KG1 (cell line): ENCODE data around the gene CENPVL1.
"Not testable (repeated sequence)": the region's sequence is repeated elsewhere in the genome, so short reads cannot be mapped to it uniquely, and the experiment has no call there.

Experiments
- DNase-seq: peaks from one replicate; lab custom pipeline; 2025; lab: John Stamatoyannopoulos, UW

Gene CENPVL1

DNA sequence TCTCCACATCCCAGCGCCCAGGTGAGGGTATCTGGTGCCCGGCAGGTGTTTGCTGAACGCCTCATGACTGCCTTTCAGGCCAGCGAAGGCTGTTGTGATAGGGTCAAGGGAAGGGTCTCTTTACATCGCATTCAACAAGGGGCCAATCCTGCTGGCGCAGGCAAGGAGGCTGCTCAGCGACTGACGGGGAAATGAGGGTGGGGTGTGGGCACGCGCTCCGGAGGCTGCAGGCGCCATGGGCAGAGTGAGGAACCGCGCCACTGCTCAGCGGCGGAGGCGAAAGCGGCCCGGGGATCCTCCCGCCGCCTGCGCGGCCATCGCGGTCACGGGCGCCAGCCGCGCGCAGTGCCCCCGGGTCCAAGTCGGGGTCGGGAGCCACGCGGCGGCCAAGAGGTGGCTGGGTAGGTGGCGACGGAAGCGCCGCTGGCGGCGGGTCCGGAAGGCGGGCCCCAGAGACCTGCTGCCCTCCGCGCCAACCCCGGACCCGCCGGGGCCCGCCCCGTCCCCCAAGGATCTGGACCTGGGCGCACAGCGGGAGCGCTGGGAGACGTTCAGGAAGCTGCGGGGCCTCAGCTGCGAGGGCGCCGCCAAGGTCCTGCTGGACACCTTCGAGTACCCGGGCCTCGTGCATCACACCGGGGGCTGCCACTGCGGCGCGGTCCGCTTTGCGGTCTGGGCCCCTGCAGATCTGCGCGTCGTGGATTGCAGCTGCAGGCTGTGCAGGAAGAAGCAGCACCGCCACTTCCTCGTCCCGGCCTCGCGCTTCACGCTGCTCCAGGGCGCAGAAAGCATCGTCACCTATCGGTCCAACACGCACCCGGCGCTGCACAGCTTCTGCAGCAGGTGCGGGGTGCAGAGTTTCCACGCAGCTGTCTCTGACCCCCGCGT is at the start of gene CENPVL1:
Gene CENPVL1 (plus strand): TSS at position 236 of the 888 bp plus-strand sequence. CDS start 0 bp downstream, at position 236.
- not testable (repeated sequence) for DNase-seq

DNA sequence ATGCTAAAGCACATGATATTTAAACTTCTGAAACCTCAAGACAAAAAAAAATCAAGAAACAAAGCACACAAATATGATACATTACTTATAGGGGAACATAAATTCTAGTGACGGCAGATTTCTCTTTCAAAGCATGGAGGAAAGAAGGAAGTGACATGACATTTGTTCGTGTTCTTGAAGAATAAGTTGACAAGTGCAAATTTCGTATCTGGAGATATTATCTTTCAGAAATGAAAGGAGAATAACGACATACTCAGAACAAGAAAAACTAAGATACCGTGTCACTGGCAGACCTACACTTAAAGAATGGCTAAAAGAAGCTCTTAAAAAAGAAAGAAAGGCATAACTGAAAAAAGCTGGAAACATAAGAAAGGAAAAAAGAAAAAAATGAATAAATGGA is 44.3 kb upstream of the CENPVL1 start:
- no peak for DNase-seq

DNA sequence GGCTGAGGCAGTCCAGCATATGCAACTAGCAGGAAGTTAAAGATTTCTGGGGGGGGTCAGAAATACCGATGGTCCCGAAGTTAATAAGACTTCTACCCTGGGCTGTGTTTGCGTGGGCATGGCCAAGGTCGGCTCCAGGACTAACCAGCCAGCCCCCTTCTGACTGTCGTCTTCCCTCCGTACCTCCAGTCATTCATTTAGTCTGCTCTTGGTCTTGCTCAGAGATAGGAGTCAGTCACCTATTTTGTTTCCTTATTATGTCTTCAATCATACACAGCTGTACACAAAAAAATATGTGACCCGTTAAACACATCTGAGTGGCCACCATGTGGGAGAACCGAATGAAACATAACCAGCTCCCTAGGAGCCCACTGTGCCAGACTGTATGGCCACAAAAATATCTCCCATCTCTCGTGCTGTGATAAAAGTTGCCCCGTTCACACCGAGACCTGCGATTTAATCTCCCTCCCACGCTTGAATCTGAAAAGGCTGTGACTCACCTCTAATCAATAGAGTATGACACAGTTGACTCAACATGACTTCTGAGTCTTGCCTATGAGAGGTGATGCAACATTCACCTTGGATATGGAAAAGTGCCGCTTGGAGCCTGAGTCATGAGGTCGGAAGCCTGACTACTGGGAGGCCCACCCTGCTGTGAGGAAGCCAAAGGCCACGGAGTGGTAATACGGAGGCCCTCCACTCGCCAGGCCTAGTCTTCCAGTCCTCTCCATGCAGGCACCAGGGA is 30.5 kb upstream of the CENPVL1 start:
- DNase-seq, result not testable (repeated sequence)

DNA sequence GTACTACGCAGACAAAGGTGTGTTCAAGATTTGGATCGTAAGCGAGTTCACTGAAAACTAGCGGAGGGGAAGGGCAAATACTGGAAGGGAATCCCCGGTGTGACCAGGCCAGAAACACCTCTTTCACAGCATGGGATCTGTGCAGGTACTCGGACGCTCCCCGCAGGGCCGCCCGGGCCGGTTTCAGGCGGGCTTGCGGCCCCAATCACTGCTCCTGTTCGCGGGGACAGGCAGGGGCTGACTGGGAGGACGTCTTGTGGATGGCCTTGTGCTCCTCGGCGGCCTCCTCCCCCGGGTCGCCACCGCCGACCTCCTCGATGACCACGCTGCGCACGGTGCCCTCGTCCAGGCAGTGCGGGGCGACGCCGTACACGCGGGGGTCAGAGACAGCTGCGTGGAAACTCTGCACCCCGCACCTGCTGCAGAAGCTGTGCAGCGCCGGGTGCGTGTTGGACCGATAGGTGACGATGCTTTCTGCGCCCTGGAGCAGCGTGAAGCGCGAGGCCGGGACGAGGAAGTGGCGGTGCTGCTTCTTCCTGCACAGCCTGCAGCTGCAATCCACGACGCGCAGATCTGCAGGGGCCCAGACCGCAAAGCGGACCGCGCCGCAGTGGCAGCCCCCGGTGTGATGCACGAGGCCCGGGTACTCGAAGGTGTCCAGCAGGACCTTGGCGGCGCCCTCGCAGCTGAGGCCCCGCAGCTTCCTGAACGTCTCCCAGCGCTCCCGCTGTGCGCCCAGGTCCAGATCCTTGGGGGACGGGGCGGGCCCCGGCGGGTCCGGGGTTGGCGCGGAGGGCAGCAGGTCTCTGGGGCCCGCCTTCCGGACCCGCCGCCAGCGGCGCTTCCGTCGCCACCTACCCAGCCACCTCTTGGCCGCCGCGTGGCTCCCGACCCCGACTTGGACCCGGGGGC is 28.2 kb upstream of the CENPVL1 start:
- DNase-seq, result not testable (repeated sequence)

DNA sequence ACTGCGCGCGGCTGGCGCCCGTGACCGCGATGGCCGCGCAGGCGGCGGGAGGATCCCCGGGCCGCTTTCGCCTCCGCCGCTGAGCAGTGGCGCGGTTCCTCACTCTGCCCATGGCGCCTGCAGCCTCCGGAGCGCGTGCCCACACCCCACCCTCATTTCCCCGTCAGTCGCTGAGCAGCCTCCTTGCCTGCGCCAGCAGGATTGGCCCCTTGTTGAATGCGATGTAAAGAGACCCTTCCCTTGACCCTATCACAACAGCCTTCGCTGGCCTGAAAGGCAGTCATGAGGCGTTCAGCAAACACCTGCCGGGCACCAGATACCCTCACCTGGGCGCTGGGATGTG is 27.6 kb upstream of the CENPVL1 start, which contains the start of gene CENPVL2:
Gene CENPVL2 (minus strand): TSS at position 112 of the 343 bp plus-strand sequence. CDS start 0 bp downstream, at position 112.
- not testable (repeated sequence) for DNase-seq

DNA sequence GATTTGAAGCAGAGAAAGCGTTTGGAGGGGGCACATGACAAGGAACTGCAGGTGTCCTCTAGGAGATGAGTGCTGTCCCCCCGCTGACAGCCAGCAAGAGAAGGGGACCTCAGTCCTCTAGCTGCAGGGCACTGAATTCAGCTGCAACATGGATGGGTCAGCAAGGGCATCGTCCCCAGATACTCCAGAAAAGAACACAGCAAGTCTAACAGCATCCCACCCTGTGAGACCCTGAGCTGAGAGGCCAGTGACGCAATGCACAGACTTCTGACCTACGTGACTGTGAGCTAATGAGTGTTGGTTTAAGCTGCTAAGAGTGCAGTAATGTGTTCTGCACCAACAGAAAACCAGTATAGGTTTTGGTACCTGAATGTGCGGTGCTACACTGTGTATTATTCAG is 16.1 kb upstream of the CENPVL1 start:
- DNase-seq, result no peak

DNA sequence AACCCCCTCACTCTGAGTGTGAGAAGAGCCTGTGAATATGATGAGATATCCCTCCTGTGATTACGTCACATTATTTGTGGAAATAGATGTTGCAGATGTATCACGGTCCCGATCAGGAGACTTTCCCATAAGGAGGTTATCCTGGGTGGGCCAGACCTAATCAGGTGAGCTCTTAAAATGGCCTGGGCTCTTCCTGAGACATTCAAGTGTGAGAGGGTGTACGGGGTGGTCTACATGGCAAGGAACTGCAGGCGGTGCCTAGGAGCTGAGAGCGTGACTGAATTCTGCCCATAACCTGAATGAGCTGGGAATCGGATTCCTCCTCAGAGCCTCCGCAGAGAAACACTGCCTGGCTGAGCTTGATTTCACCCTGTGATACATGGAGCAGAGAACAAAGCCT is 12.9 kb upstream of the CENPVL1 start:
- no peak for DNase-seq

DNA sequence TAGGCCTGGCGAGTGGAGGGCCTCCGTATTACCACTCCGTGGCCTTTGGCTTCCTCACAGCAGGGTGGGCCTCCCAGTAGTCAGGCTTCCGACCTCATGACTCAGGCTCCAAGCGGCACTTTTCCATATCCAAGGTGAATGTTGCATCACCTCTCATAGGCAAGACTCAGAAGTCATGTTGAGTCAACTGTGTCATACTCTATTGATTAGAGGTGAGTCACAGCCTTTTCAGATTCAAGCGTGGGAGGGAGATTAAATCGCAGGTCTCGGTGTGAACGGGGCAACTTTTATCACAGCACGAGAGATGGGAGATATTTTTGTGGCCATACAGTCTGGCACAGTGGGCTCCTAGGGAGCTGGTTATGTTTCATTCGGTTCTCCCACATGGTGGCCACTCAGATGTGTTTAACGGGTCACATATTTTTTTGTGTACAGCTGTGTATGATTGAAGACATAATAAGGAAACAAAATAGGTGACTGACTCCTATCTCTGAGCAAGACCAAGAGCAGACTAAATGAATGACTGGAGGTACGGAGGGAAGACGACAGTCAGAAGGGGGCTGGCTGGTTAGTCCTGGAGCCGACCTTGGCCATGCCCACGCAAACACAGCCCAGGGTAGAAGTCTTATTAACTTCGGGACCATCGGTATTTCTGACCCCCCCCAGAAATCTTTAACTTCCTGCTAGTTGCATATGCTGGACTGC is 2.8 kb downstream of the CENPVL1 start:
- DNase-seq, result not testable (repeated sequence)

DNA sequence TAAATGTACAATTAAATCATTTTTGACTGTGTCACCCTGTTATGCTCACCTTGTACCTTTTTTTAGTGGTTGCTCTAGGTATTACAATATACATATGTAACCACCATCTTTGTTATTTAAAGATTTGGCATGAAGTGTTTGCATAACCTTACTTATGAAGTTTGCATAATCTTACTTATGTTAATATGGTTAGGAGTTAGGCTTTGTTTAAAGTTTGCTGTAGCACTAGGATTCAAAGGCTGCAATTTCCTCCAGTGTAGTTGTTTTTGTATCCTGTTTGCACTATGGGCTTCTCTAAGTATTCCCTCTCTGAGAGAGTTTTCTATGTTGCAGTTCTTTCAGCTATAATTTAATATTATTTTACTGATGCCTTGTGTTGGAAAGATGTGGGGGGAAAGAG is 17.9 kb downstream of the CENPVL1 start:
- DNase-seq, result no peak

DNA sequence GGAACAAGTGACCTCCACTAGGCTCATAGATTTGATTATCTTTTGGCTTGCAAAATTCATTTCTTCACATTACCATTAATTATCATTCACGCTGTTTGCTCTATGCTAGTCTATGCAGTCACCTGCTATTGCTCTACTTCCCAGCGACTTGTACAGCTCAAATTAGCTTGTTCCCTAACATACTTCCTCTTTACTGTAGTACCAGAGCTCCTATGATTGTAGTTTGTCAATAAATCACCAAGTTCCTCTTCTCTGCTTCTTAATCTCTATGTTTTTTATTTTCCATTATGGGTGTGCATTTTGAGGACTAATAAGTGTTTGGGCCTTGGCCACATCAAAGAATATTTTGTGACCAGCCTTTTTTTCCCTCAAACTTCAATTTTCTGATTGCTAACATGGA is 26.8 kb downstream of the CENPVL1 start:
- no peak for DNase-seq

DNA sequence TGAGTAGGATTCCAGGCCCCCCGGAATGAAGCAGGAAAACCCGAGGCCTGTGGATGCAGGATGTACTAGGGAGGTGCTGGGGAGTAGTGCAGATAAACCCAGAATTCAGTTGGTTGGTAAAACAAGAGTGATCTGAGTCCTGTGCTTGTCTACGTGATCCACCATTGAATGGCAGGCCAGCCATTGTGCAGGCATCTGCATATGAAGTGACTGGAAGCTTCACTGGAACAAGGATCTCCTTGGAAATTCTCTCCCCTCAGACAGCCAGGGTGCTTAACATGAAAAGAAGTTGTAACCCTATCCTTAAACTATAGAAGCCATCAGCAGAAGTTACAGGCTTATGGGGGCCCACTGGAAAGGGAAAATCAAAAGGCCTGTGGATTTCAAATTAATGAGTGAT is 32.3 kb downstream of the CENPVL1 start:
- no peak for DNase-seq

DNA sequence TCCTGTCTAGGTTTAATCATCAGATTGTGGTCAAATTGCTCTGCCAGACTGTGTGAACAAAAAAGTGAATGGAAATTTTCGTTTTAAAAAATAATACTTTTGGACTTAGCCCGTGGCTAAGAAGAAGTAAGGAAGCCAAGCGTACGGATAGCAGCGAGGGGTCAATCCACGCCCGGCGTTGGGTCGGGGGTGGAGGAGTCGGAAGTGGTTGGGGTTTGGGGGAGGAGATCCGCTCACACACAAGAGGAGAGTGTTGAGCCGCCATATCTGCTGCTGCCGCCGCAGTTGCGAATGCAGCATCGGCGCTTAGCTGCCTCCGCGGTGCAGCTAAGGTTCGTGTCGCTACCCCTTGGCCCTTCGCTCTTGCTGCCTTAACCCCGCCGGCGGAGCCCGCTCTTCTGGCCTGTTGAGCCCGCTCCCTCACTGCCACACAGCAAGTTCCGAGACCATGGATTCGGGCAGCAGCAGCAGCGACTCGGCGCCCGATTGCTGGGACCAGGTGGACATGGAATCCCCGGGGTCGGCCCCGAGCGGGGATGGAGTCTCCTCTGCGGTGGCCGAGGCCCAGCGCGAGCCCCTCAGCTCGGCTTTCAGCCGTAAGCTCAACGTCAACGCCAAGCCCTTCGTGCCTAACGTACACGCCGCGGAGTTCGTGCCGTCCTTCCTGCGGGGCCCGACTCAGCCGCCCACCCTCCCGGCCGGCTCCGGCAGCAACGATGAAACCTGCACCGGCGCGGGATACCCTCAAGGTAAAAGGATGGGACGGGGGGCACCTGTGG is 33.1 kb downstream of the CENPVL1 start, which contains the start of gene GSPT2:
Gene GSPT2 (plus strand): TSS at position 264 of the 779 bp plus-strand sequence. CDS start 185 bp downstream, at position 449.
- no peak for DNase-seq

DNA sequence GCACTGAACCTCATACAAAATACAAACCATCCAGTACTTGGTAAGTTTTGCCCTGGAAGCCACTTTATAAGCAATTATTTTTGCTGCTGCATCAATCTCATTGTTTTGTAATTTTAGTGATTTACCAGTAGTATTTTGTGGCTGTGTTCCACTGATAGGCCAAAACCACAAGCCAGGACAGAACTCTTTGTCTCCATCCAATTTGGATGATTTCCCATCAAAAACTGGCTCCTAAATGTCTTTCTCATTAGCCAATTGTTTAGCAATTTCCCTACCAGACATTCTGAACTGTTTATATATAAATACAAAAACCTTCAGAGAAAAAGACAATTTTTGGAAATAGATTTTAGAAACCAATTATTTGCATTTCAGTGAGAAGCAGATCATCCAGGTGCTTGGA is 37.4 kb downstream of the CENPVL1 start:
- DNase-seq, result no peak

DNA sequence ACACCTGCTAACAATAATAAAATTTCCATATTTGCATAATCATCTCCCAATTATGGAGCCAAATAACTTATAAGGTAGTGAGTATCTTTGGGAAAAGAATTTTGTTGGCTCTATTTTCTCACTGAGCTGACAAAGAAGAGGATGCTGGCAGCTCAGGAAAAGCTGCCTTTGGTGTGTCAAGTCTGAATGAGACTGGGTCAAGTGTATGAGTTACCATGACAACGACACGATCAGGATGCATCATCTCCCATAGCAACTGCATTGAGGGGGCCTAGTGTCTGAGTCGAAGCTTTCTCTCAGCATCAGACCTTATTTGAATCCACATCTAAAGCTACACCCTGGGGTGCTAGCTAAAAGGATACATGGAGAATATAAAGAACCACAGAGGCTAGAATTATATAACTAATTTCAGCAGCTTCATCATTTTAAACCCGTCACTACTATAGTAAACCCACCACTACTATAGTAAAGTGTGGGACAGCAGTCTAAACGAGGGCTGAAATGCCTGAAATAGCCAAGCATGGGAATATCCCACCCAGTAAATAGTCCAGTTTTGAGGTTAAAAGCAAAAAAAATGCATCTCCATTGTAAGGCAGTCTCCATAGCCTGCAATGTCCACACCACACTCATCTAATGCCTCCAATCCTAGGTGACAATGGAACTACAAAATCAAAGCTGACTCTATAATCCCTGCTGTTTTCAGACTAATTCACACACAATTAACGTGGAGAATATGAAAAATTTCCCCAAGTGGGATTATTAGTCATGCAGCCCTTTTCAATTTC is 48.9 kb downstream of the CENPVL1 start:
- DNase-seq, result no peak

DNA sequence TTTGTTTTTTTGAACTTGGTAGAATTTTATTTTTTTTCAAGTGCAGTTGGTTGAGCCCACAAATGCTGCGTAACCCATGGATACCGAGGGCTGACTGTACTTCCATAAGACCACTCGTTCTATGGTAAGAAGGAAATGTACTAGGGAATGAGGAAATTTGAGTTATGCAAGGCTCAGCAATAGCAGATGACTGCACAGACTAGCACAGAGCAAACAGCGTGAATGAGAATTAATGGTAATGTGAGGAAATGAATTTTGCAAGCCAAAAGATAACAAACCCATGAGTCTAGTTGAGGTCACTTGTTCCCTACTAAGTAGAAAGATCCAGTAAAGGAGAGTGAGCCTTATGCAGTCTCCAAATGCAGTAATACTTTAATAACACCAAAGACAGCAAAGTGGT is 50.3 kb downstream of the CENPVL1 start:
- no peak for DNase-seq
